Measurements from ENCODE around the gene USP11.

The USP11 gene

DNA sequence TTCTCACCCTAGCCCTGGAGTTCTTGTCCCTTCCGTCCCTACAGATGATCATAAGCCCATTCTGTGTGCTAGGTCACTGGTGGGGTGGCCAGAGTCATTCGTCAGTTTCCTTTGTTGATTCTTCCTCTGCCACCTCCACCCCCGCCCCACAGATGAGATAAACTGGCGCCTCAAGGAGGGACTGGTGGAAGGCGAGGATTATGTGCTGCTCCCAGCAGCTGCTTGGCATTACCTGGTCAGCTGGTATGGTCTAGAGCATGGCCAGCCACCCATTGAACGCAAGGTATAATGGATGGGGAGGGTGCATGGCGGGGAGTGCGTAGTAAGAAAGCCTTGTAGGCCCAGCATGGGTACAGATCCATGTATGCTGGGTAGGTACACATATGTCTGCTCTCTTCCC lies 6.4 kb downstream of the USP11 start:
- no peak for TF ChIP-seq EZH2phosphoT487 (IDR thresholded peaks at IDR 0.05; ENCODE audit: borderline replicate concordance, low read length)
- TF ChIP-seq, protein P1, sequence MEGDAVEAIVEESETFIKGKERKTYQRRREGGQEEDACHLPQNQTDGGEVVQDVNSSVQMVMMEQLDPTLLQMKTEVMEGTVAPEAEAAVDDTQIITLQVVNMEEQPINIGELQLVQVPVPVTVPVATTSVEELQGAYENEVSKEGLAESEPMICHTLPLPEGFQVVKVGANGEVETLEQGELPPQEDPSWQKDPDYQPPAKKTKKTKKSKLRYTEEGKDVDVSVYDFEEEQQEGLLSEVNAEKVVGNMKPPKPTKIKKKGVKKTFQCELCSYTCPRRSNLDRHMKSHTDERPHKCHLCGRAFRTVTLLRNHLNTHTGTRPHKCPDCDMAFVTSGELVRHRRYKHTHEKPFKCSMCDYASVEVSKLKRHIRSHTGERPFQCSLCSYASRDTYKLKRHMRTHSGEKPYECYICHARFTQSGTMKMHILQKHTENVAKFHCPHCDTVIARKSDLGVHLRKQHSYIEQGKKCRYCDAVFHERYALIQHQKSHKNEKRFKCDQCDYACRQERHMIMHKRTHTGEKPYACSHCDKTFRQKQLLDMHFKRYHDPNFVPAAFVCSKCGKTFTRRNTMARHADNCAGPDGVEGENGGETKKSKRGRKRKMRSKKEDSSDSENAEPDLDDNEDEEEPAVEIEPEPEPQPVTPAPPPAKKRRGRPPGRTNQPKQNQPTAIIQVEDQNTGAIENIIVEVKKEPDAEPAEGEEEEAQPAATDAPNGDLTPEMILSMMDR (IDR thresholded peaks at IDR 0.05; ENCODE audit: low read depth, low read length, poor library complexity, severe bottlenecking), result no peak
- Histone ChIP-seq H3K9me2 (replicated peaks; ENCODE audit: control insufficient read depth, low read length) (no peaks in the 10 kb centered on the region), H3K27ac (ENCODE audit: low read depth, low read length) (no peak overlapping the region), H3K4me1 (ENCODE audit: control insufficient read depth, low read length) (0 out of 2 replicates have a peak, but pooled peaks cover 3% of the 10 kb centered on the region), H3K9me3 (ENCODE audit: control insufficient read depth, insufficient read depth, low read length) (no peaks in the 10 kb centered on the region), H4K20me1 (ENCODE audit: control insufficient read depth, insufficient read depth, low read depth, low read length) (no peaks in the 10 kb centered on the region), H3F3A (ENCODE audit: control insufficient read depth, insufficient read depth) (no peaks in the 10 kb centered on the region), H3K27me3 (ENCODE audit: control insufficient read depth, low read length) (no peaks in the 10 kb centered on the region), H3K79me2 (ENCODE audit: control insufficient read depth, low read length) (peaks cover 37% of the 10 kb centered on the region), H3K36me3 (ENCODE audit: control insufficient read depth, low read length) (peaks cover 7% of the 10 kb centered on the region), H3K4me2 (ENCODE audit: low read length) (no peak overlapping the region), H3K4me3 (ENCODE audit: low read length) (no peak overlapping the region)

DNA sequence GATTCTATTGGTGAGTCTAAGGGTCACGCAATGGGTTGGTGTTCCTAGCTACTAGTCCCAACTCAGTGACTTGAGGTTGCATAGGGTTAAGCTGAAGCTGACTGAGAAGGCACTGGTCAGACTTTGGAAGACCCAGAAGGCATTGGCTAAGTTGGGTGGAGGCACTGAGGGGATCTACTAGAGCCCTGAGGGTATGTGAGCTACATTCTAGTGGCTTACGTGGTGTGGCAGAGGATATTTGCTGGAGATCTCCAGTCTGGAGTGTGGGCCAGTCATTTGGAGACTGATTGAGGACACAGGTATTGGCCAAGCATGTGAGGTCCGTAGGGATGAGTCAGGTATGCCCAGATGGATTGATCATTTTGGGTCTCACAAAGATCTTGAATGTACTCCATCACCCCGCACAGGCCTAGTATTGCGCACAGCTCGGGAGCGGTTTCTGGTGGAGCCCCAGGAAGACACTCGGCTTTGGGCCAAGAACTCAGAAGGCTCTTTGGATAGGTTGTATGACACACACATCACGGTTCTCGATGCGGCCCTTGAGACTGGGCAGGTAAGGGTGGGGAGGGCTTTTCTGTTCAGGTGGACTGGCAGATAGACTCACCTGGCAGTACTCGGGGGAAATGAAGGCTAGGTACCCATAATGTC lies 7.2 kb downstream of the USP11 start:
- Histone ChIP-seq H4K20me1 (ENCODE audit: control insufficient read depth, insufficient read depth, low read depth, low read length) (no peaks in the 10 kb centered on the region), H3K9me3 (ENCODE audit: control insufficient read depth, insufficient read depth, low read length) (no peaks in the 10 kb centered on the region), H3F3A (ENCODE audit: control insufficient read depth, insufficient read depth) (no peaks in the 10 kb centered on the region), H3K36me3 (ENCODE audit: control insufficient read depth, low read length) (peaks cover 9% of the 10 kb centered on the region), H3K27ac (ENCODE audit: low read depth, low read length) (no peak overlapping the region), H3K9me2 (replicated peaks; ENCODE audit: control insufficient read depth, low read length) (no peaks in the 10 kb centered on the region), H3K79me2 (ENCODE audit: control insufficient read depth, low read length) (peaks cover 29% of the 10 kb centered on the region), H3K4me1 (ENCODE audit: control insufficient read depth, low read length) (0 out of 2 replicates have a peak, but pooled peaks cover 3% of the 10 kb centered on the region), H3K27me3 (ENCODE audit: control insufficient read depth, low read length) (no peaks in the 10 kb centered on the region), H3K4me3 (ENCODE audit: low read length) (no peak overlapping the region), H3K4me2 (ENCODE audit: low read length) (no peak overlapping the region)
- TF ChIP-seq, protein P1 (IDR thresholded peaks at IDR 0.05; ENCODE audit: low read depth, low read length, poor library complexity, severe bottlenecking), result no peak
- no peak for TF ChIP-seq EZH2phosphoT487 (IDR thresholded peaks at IDR 0.05; ENCODE audit: borderline replicate concordance, low read length)

DNA sequence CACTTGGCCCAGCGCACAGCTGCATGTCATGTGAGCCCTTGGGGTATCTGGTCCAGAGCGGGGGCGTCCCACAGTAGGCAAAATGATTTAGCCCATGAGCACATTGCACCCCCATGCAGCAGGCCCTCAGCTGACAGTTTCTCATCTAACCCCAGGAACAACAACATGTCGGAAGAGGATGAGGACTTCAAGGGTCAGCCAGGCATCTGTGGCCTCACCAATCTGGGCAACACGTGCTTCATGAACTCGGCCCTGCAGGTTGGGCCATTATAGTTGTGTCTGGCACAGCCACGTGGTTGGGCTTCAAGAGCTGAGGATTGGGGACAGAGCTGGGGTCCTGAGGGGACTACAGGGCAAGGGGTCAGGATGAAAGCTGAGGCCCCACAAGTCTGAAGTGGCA lies 7.8 kb downstream of the USP11 start:
- Histone ChIP-seq H3K79me2 (ENCODE audit: control insufficient read depth, low read length) (peaks cover 23% of the 10 kb centered on the region), H4K20me1 (ENCODE audit: control insufficient read depth, insufficient read depth, low read depth, low read length) (no peaks in the 10 kb centered on the region), H3K4me2 (ENCODE audit: low read length) (no peak overlapping the region), H3F3A (ENCODE audit: control insufficient read depth, insufficient read depth) (no peaks in the 10 kb centered on the region), H3K9me2 (replicated peaks; ENCODE audit: control insufficient read depth, low read length) (no peaks in the 10 kb centered on the region), H3K36me3 (ENCODE audit: control insufficient read depth, low read length) (peaks cover 12% of the 10 kb centered on the region), H3K27ac (ENCODE audit: low read depth, low read length) (no peak overlapping the region), H3K4me3 (ENCODE audit: low read length) (no peak overlapping the region), H3K9me3 (ENCODE audit: control insufficient read depth, insufficient read depth, low read length) (no peaks in the 10 kb centered on the region), H3K27me3 (ENCODE audit: control insufficient read depth, low read length) (no peaks in the 10 kb centered on the region), H3K4me1 (ENCODE audit: control insufficient read depth, low read length) (no peaks in the 10 kb centered on the region)
- TF ChIP-seq, protein P1 (IDR thresholded peaks at IDR 0.05; ENCODE audit: low read depth, low read length, poor library complexity, severe bottlenecking), result no peak
- TF ChIP-seq EZH2phosphoT487 (IDR thresholded peaks at IDR 0.05; ENCODE audit: borderline replicate concordance, low read length), result no peak

Measured in DOHH2 (cell line).